HG03354 (cell line): ENCODE measurements around the gene CHMP6.

Source experiments
- ATAC-seq: cut with Tn5 transposase; IDR thresholded peaks from one replicate; pipeline ENCODE4 v1.9.1; 2021; ENCODE audit warnings: mild to moderate bottlenecking; ENCODE audit not compliant: unreplicated experiment, poor library complexity, severe bottlenecking

The CHMP6 gene

GRCh38 chr17:80991645-80992076, at the start of gene CHMP6:
Gene CHMP6 (plus strand): TSS chr17:80991841. CDS start chr17:80991919, 78 bp downstream.
- peak; percentile 65 for ATAC-seq

- ATAC-seq = no peak
Measured at GRCh38 chr17:80942423-80943345, 49.0 kb upstream of the CHMP6 start.

- no peak for ATAC-seq
Measured at GRCh38 chr17:80943346-80944145, 48.1 kb upstream of the CHMP6 start.

- ATAC-seq = no peak
Measured at GRCh38 chr17:80944326-80944725, 47.3 kb upstream of the CHMP6 start.

- no peak for ATAC-seq
Measured at GRCh38 chr17:80945736-80946135, 45.9 kb upstream of the CHMP6 start.

- ATAC-seq = no peak
Measured at GRCh38 chr17:80946449-80946848, 45.2 kb upstream of the CHMP6 start.

GRCh38 chr17:80947200-80947940, 44.3 kb upstream of the CHMP6 start:
- ATAC-seq = no peak

- ATAC-seq = no peak
Measured at GRCh38 chr17:80948019-80948975, 43.3 kb upstream of the CHMP6 start.

- ATAC-seq = no peak
Measured at GRCh38 chr17:80948976-80949450, 42.6 kb upstream of the CHMP6 start.

- ATAC-seq = no peak
Measured at GRCh38 chr17:80949451-80950421, 41.9 kb upstream of the CHMP6 start.

- no peak for ATAC-seq
Measured at GRCh38 chr17:80950466-80951120, 41.0 kb upstream of the CHMP6 start.

- no peak for ATAC-seq
Measured at GRCh38 chr17:80951121-80952090, 40.2 kb upstream of the CHMP6 start.

- no peak for ATAC-seq
Measured at GRCh38 chr17:80952291-80952690, 39.4 kb upstream of the CHMP6 start.

- ATAC-seq = no peak
Measured at GRCh38 chr17:80953471-80954315, 37.9 kb upstream of the CHMP6 start.

GRCh38 chr17:80955078-80955477, 36.6 kb upstream of the CHMP6 start:
- no peak for ATAC-seq
